ENCODE results near the gene FAAP100.

The FAAP100 gene

GRCh38 chr17:81553616-81554181, 1.5 kb upstream of the FAAP100 start:
- peak in 5 of 56 donors; percentile 13 to 46 (median 31) for DNase-seq

GRCh38 chr17:81553018-81553615, 964 bp upstream of the FAAP100 start:
- peak in 45 of 56 donors; percentile 14 to 75 (median 51) for DNase-seq

- peak in 1 of 56 donors; percentile 11 for DNase-seq
These were observed 502 bp downstream of the FAAP100 start for GRCh38 chr17:81551458-81552243.

GRCh38 chr17:81550830-81551457, 1.2 kb downstream of the FAAP100 start:
- DNase-seq: no peak

- no peak for DNase-seq
These were observed 1.9 kb downstream of the FAAP100 start for GRCh38 chr17:81550285-81550684.

- DNase-seq: no peak
These were observed 2.3 kb downstream of the FAAP100 start for GRCh38 chr17:81549826-81550225.

GRCh38 chr17:81549031-81549557, 3.1 kb downstream of the FAAP100 start:
- DNase-seq: peak in 1 of 56 donors; percentile 39

GRCh38 chr17:81547614-81547982, 4.6 kb downstream of the FAAP100 start:
- no peak for DNase-seq

- DNase-seq: no peak
These were observed 5.1 kb downstream of the FAAP100 start for GRCh38 chr17:81546906-81547613.

- DNase-seq: no peak
These were observed 6.8 kb downstream of the FAAP100 start for GRCh38 chr17:81545160-81545949.

- DNase-seq: no peak
These were observed 7.7 kb downstream of the FAAP100 start for GRCh38 chr17:81544281-81544974.

GRCh38 chr17:81543756-81544155, 8.4 kb downstream of the FAAP100 start:
- DNase-seq: no peak

- no peak for DNase-seq
These were observed 8.8 kb downstream of the FAAP100 start for GRCh38 chr17:81543339-81543675.

- no peak for DNase-seq
These were observed 9.5 kb downstream of the FAAP100 start for GRCh38 chr17:81542431-81543338.

- DNase-seq: no peak
These were observed 11.0 kb downstream of the FAAP100 start for GRCh38 chr17:81541123-81541522.

GRCh38 chr17:81540676-81541027, 11.5 kb downstream of the FAAP100 start:
- no peak for DNase-seq

- DNase-seq: no peak
These were observed 12.0 kb downstream of the FAAP100 start for GRCh38 chr17:81539961-81540675.

- no peak for DNase-seq
These were observed 12.6 kb downstream of the FAAP100 start for GRCh38 chr17:81539571-81539900.
